OCI-LY7 (cell line): ENCODE measurements around the gene NIT1. TPM values are rescaled to one million over a fixed set of nuclear protein-coding genes. Genes with fewer than 3 reads are reported as not detected.

Source experiments
- Bru-seq: library from RNA; stranded (reverse); fragments of 400-500 nt; gene quantifications from one replicate; lab custom pipeline; 2021; lab: Mats Ljungman, UMichigan
- BruChase-seq, 2 experiments: library from RNA; stranded (reverse); fragments of 400-500 nt; gene quantifications; one replicate each; lab custom pipeline; 2021; lab: Mats Ljungman, UMichigan
- BruUV-seq: library from RNA; stranded (reverse); fragments of 400-500 nt; replicated peaks from 2 replicates; lab custom pipeline; 2021; lab: Mats Ljungman, UMichigan
- CTCF ChIA-PET: fragments of 300-600 bp; sonication (Branson Sonifier 250); formaldehyde crosslinking; loops from one replicate; lab custom pipeline; 2022; ENCODE audit warnings: antibody characterized with exemption; ENCODE audit not compliant: unreplicated experiment; lab: Charles Lee
- POLR2A ChIA-PET: fragments of 300-600 bp; sonication (Branson Sonifier 250); formaldehyde crosslinking; loops from one replicate; lab custom pipeline; 2022; ENCODE audit warnings: antibody characterized with exemption; lab: Charles Lee
- DNase-seq: peaks from one replicate; pipeline ENCODE4 v3.0.0-alpha.2; 2015; ENCODE audit warnings: low spot score
- H2AFZ ChIP-seq: fragments of 200-600 bp; sonication (generic), shearing (Covaris generic); 2 replicates; pipeline ENCODE4 v1.6.1; 2014; ENCODE audit warnings: mild to moderate bottlenecking, antibody characterized with exemption, low read length, moderate library complexity
- H3K27ac ChIP-seq: fragments of 200-600 bp; sonication (generic); 2 replicates; pipeline ENCODE4 v1.5.1; 2014; ENCODE audit warnings: mixed run types, low read depth, mild to moderate bottlenecking, moderate library complexity, low read length, inconsistent platforms; ENCODE audit not compliant: poor library complexity, severe bottlenecking
- H3K36me3 ChIP-seq: fragments of 200-600 bp; sonication (generic); 2 replicates; pipeline ENCODE4 v1.6.1; 2014; ENCODE audit warnings: mild to moderate bottlenecking, antibody characterized with exemption, low read length, moderate library complexity, mixed read lengths; ENCODE audit not compliant: insufficient read depth
- H3K4me1 ChIP-seq: fragments of 200-600 bp; sonication (generic); 2 replicates; pipeline ENCODE4 v1.5.1; 2014; ENCODE audit warnings: mild to moderate bottlenecking, low read length; ENCODE audit not compliant: insufficient read depth, poor library complexity, severe bottlenecking
- H3K4me2 ChIP-seq: fragments of 200-600 bp; sonication (generic); 2 replicates; pipeline ENCODE4 v1.6.1; 2014; ENCODE audit warnings: mild to moderate bottlenecking, low read length
- H3K4me3 ChIP-seq: fragments of 200-600 bp; sonication (generic); 2 replicates; pipeline ENCODE4 v1.5.1; 2014; ENCODE audit warnings: mild to moderate bottlenecking, low read depth, low read length; ENCODE audit not compliant: poor library complexity, severe bottlenecking
- H3K79me2 ChIP-seq: fragments of 200-600 bp; sonication (generic); 2 replicates; pipeline ENCODE4 v1.6.1; 2016; ENCODE audit warnings: low read depth, mild to moderate bottlenecking, low read length, moderate library complexity, mixed read lengths; ENCODE audit not compliant: insufficient read depth
- H3K9me2 ChIP-seq: fragments of 200-600 bp; sonication (generic); 2 replicates; pipeline ENCODE4 v1.6.1; 2016; ENCODE audit warnings: mild to moderate bottlenecking, low read length, mixed read lengths; ENCODE audit not compliant: insufficient read depth
- H3K9me3 ChIP-seq: fragments of 200-600 bp; sonication (generic); 2 replicates; pipeline ENCODE4 v1.6.1; 2014; ENCODE audit warnings: mild to moderate bottlenecking, mixed run types, low read length, mixed read lengths
- H4K20me1 ChIP-seq: fragments of 200-600 bp; sonication (generic); 2 replicates; pipeline ENCODE4 v1.6.1; 2014; ENCODE audit warnings: mild to moderate bottlenecking, antibody characterized with exemption, low read length, moderate library complexity, mixed read lengths; ENCODE audit not compliant: insufficient read depth
- CTCF ChIP-seq: fragments of 200-600 bp; sonication (generic); conservative IDR thresholded peaks from 2 replicates; pipeline ENCODE4 v1.5.1; 2014; ENCODE audit warnings: mild to moderate bottlenecking, antibody characterized with exemption, low read length, moderate library complexity, mixed read lengths
- EZH2phosphoT487 ChIP-seq: fragments of 200-600 bp; sonication (generic); IDR thresholded peaks from 2 replicates; pipeline ENCODE4 v1.6.1; 2018; ENCODE audit warnings: low read depth, borderline replicate concordance, mild to moderate bottlenecking, mixed run types, antibody characterized with exemption, low read length, moderate library complexity, mixed read lengths
- intact Hi-C: fragments of 100-400 bp; cut with micrococcal nuclease; formaldehyde crosslinking; loops from one replicate; pipeline ENCODE4 v1.10.0; 2022; ENCODE audit not compliant: unreplicated experiment
- long read RNA-seq: library from polyadenylated mRNA; stranded (forward); transcript quantifications from one replicate; pipeline ENCODE4 v2.0.0, GENCODE V29; 2022
- total RNA-seq, 2 experiments: library from RNA; depleted of rRNA in 1 of 2; stranded (reverse); fragments of >200 nt in 1 of 2; shearing (Covaris generic) in 1 of 2; gene quantifications; 2 replicates each; pipeline ENCODE4 v1.2.3, GENCODE V29; 2014 to 2022

NIT1 gene
- 30.2 and 42.7 TPM in 2 replicates for total RNA-seq (2014; rRNA removed; shearing (Covaris generic))
- total RNA-seq (2022) = 46.5 and 53.1 TPM in 2 replicates
- percentile 67 among the genes with signal in this experiment for Bru-seq, nascent RNA
- percentile 60 among the genes with signal in this experiment for BruChase-seq, experiment 1, labeled RNA remaining after a 6-hour chase
- percentile 62 among the genes with signal in this experiment for BruChase-seq, experiment 2, labeled RNA remaining after a 2-hour chase
- long read RNA-seq, transcript NIT1-203 (7 exons, 1,362 nt) = major isoform, 23 of 43 reads
- long read RNA-seq, partial matches to known transcripts = 5 of 43 reads
- long read RNA-seq, other reads (novel, unspliced or antisense) = 11 of 43 reads

GRCh38 chr1:161117759-161118581 is at the start of gene NIT1, which contains the start of gene PFDN2:
TSS of gene NIT1 (plus strand) at chr1:161118105. CDS start at chr1:161118177, 72 bp downstream.
TSS of gene PFDN2 (minus strand) at chr1:161118037. CDS start at chr1:161118026, 11 bp downstream.
- H3K27ac ChIP-seq = peak within 1 kb of the TSS; percentile 53
- ChIA-PET CTCF (interaction anchor here (1.0 kb wide), 1 partner anchor 15 kb away, joined by 4 read pairs; the partner anchor contains the start of gene DEDD), POLR2A (interaction anchor here (0.5 to 2.3 kb wide), 14 partner anchors 10 to 114 kb away, joined by 3 to 14 read pairs (median 3); partner anchors contain the start of genes ARHGAP30, DEDD, F11R and USF1)
- TF ChIP-seq CTCF = 0 out of 2 replicates have a peak, but pooled peaks have one; percentile 14
- TF ChIP-seq EZH2phosphoT487 = no peak
- intact Hi-C loops = loop anchor here (2.0 kb wide), 1 partner anchor 49 kb away; the partner anchor contains the start of gene ARHGAP30
- peak within 1 kb of the TSS; percentile 98 for H3K4me2 ChIP-seq
- TSS peak; percentile 71 for BruUV-seq
- H3K4me3 ChIP-seq = peak within 1 kb of the TSS; percentile 87
- DNase-seq = peak; percentile 86
- peak within 1 kb of the TSS; percentile 58 for H2AFZ ChIP-seq
- no peaks in the 10 kb centered on the region for H3K9me2 ChIP-seq
- peaks cover 58% of the 10 kb centered on the region for H3K79me2 ChIP-seq
- H3K36me3 ChIP-seq = peaks cover 56% of the 10 kb centered on the region
- H3K4me1 ChIP-seq = peaks cover 45% of the 10 kb centered on the region
- H3K9me3 ChIP-seq = no peaks in the 10 kb centered on the region
- H4K20me1 ChIP-seq = peaks cover 6% of the 10 kb centered on the region; the same call in 1 of the 2 replicates

GRCh38 chr1:161068306-161069234 is 49.3 kb upstream of the NIT1 start:
- H2AFZ ChIP-seq = no peak overlapping the region
- H3K9me2 ChIP-seq = no peaks in the 10 kb centered on the region
- peaks cover 6% of the 10 kb centered on the region; the same call in 1 of the 2 replicates for H4K20me1 ChIP-seq
- H3K9me3 ChIP-seq = no peaks in the 10 kb centered on the region
- intact Hi-C loops = loop anchor here (1.0 to 2.0 kb wide), 3 partner anchors 23 to 86 kb away; partner anchors contain the start of genes NIT1, PFDN2 and USF1
- peaks cover 55% of the 10 kb centered on the region for H3K79me2 ChIP-seq
- peaks cover 34% of the 10 kb centered on the region for H3K36me3 ChIP-seq
- H3K4me2 ChIP-seq = peak overlapping the region; percentile 99
- ChIA-PET CTCF (interaction anchor here (1.4 kb wide), 2 partner anchors 9 to 22 kb away, joined by 4 to 6 read pairs; partner anchors contain the start of gene USF1), POLR2A (interaction anchor here (0.6 to 3.9 kb wide), 17 partner anchors 8 to 134 kb away, joined by 3 to 42 read pairs (median 4); partner anchors contain the start of genes F11R, NDUFS2, NIT1 and PFDN2)
- BruUV-seq = no TSS peak
- peak; percentile 84 for DNase-seq
- H3K4me1 ChIP-seq = peaks cover 30% of the 10 kb centered on the region
- peak overlapping the region; percentile 96 for H3K4me3 ChIP-seq
- H3K27ac ChIP-seq = peak overlapping the region; percentile 86
- TF ChIP-seq CTCF (no peak), EZH2phosphoT487 (no peak)
